Trophoblast cell (in vitro differentiated cells and primary cell): ENCODE results near the gene TNFAIP8L3.
"Not testable (repeated sequence)": the region's sequence is repeated elsewhere in the genome, so short reads cannot be mapped to it uniquely, and the experiment has no call there.

Experiments used
- DNase-seq, 2 donors: peaks; one replicate each; pipeline ENCODE4 v3.0.0-alpha.2; 2016
- H2AFZ ChIP-seq: 2 replicates; pipeline ENCODE4 v1.6.1; 2013; ENCODE audit warnings: low read length, moderate library complexity, mild to moderate bottlenecking; ENCODE audit not compliant: insufficient read depth, poor library complexity
- H2AK5ac ChIP-seq: 2 replicates; pipeline ENCODE4 v1.6.1; 2013; ENCODE audit warnings: mild to moderate bottlenecking, low read length
- H2BK120ac ChIP-seq: 2 replicates; pipeline ENCODE4 v1.6.1; 2013; ENCODE audit warnings: low read length, mild to moderate bottlenecking, moderate library complexity; ENCODE audit not compliant: insufficient read depth, poor library complexity
- H2BK12ac ChIP-seq: 2 replicates; pipeline ENCODE4 v1.6.1; 2013; ENCODE audit warnings: mild to moderate bottlenecking, low read length, moderate library complexity
- H2BK5ac ChIP-seq: 2 replicates; pipeline ENCODE4 v1.6.1; 2013; ENCODE audit warnings: low read length, low read depth, moderate library complexity, mild to moderate bottlenecking; ENCODE audit not compliant: poor library complexity
- H3K14ac ChIP-seq: 2 replicates; pipeline ENCODE4 v1.6.1; 2013; ENCODE audit warnings: mild to moderate bottlenecking, low read length
- H3K18ac ChIP-seq: 2 replicates; pipeline ENCODE4 v1.6.1; 2013; ENCODE audit warnings: mild to moderate bottlenecking, low read length
- H3K23ac ChIP-seq: 2 replicates; pipeline ENCODE4 v1.6.1; 2013; ENCODE audit warnings: low read length
- H3K27ac ChIP-seq: 2 replicates; pipeline ENCODE4 v1.5.1; 2013; ENCODE audit warnings: low read depth, mild to moderate bottlenecking, inconsistent platforms, low read length, moderate library complexity
- H3K27me3 ChIP-seq: 2 replicates; pipeline ENCODE4 v1.6.1; 2013; ENCODE audit warnings: inconsistent platforms, mild to moderate bottlenecking, low read length, moderate library complexity; ENCODE audit not compliant: insufficient read depth
- H3K36me3 ChIP-seq, 2 experiments: 1 replicate in 1 of 2; 2 replicates in 1 of 2; pipeline ENCODE4 v1.6.1; 2013; ENCODE audit warnings: low read length in 2 of 2, mild to moderate bottlenecking in 2 of 2, moderate library complexity in 1 of 2; ENCODE audit not compliant: insufficient read depth in 2 of 2, control insufficient read depth in 1 of 2
- H3K4ac ChIP-seq: 2 replicates; pipeline ENCODE4 v1.6.1; 2013; ENCODE audit warnings: low read depth, mild to moderate bottlenecking, low read length, moderate library complexity
- H3K4me1 ChIP-seq, 2 experiments: 1 replicate in 1 of 2; 2 replicates in 1 of 2; pipeline ENCODE4 v1.6.1; 2013; ENCODE audit warnings: low read length in 2 of 2, mild to moderate bottlenecking in 2 of 2, moderate library complexity in 1 of 2; ENCODE audit not compliant: insufficient read depth in 2 of 2, control insufficient read depth in 1 of 2
- H3K4me2 ChIP-seq: 2 replicates; pipeline ENCODE4 v1.6.1; 2013; ENCODE audit warnings: inconsistent platforms, mild to moderate bottlenecking, low read length, moderate library complexity
- H3K4me3 ChIP-seq: 2 replicates; pipeline ENCODE4 v1.5.1; 2013; ENCODE audit warnings: mild to moderate bottlenecking, low read depth, low read length, inconsistent platforms
- H3K79me1 ChIP-seq: one replicate; pipeline ENCODE4 v1.6.1; 2013; ENCODE audit warnings: low read length
- H3K79me2 ChIP-seq: 2 replicates; pipeline ENCODE4 v1.6.1; 2013; ENCODE audit warnings: low read length, mild to moderate bottlenecking; ENCODE audit not compliant: control insufficient read depth, insufficient read depth, poor library complexity
- H3K9ac ChIP-seq: 2 replicates; pipeline ENCODE4 v1.6.1; 2013; ENCODE audit warnings: mild to moderate bottlenecking, low read length
- H3K9me3 ChIP-seq: 2 replicates; pipeline ENCODE4 v1.6.1; 2013; ENCODE audit warnings: low read depth, mild to moderate bottlenecking, control low read depth, inconsistent platforms, low read length; ENCODE audit not compliant: insufficient read depth
- H4K12ac ChIP-seq: 2 replicates; pipeline ENCODE4 v1.6.1; 2013; ENCODE audit warnings: low read depth, mild to moderate bottlenecking, low read length, moderate library complexity
- H4K8ac ChIP-seq: 2 replicates; pipeline ENCODE4 v1.6.1; 2013; ENCODE audit warnings: low read depth, mild to moderate bottlenecking, low read length, moderate library complexity
- H4K91ac ChIP-seq: one replicate; pipeline ENCODE4 v1.6.1; 2013; ENCODE audit warnings: low read depth, mild to moderate bottlenecking, low read length, moderate library complexity
- WGBS: extraction: QIAGEN DNeasy Blood & Tissue Kit; methylation state at CpG from one replicate; pipeline ENCODE4 v1.1.7; 2013; ENCODE audit warnings: missing lambda C conversion rate; ENCODE audit not compliant: insufficient read length, insufficient coverage; ENCODE audit errors: extremely low coverage; 5-methylcytosine and 5-hydroxymethylcytosine counted together

TNFAIP8L3 gene

DNA sequence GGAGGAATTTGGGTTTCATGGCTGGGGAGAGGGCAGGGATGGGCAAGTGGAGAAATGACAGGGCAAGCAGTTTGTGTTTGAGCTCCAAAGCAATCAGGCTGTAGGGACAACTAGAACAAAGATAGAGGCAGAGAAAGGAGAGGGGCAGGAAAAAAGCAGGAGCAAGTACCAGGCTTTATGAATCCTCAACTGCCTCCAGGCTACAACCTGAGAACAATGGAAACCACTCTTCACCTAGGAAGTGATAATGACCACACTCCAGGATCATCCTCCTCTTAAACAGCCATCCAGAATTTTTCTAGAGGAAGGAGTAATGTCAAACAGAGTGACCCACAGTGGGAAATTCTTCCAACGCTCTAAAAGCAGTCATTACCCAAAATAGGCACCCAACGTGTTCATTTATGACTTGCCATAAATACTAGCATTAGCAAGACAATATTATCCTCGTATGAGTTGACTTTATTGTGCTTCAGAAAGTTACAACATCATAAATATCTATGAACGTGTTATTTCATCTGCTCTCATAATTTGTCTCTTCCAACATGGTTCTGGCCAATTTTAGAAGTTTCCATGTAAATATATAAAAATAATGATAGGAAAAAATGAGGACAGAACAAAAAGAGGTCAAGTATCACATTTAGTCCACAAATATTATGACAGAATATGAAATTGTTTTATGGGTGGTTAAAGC, 50.5 kb downstream of the TNFAIP8L3 start:
- H3K9ac ChIP-seq, result no peak overlapping the region
- H2AFZ ChIP-seq, result no peak overlapping the region
- DNase-seq, result no peak
- no peaks in the 10 kb centered on the region for H3K79me1 ChIP-seq
- H3K4me2 ChIP-seq, result no peak overlapping the region
- no peaks in the 10 kb centered on the region for H3K27me3 ChIP-seq
- no peak overlapping the region for H3K23ac ChIP-seq
- no peak overlapping the region for H4K8ac ChIP-seq
- no peak overlapping the region for H3K18ac ChIP-seq
- no peaks in the 10 kb centered on the region for H3K36me3 ChIP-seq
- H4K91ac ChIP-seq, result no peak overlapping the region
- no peak overlapping the region for H3K4me3 ChIP-seq
- H2BK5ac ChIP-seq, result no peak overlapping the region
- WGBS, result no CpG with 5 or more reads among the region's 4 CpGs
- H4K12ac ChIP-seq, result no peak overlapping the region
- H3K79me2 ChIP-seq, result no peaks in the 10 kb centered on the region
- no peak overlapping the region for H3K14ac ChIP-seq
- H2BK12ac ChIP-seq, result no peak overlapping the region
- peaks cover 0 to 3% of the 10 kb centered on the region in 2 experiments for H3K4me1 ChIP-seq
- H2AK5ac ChIP-seq, result no peak overlapping the region
- no peak overlapping the region for H3K27ac ChIP-seq
- no peak overlapping the region for H3K4ac ChIP-seq
- no peaks in the 10 kb centered on the region for H3K9me3 ChIP-seq
- H2BK120ac ChIP-seq, result no peak overlapping the region

DNA sequence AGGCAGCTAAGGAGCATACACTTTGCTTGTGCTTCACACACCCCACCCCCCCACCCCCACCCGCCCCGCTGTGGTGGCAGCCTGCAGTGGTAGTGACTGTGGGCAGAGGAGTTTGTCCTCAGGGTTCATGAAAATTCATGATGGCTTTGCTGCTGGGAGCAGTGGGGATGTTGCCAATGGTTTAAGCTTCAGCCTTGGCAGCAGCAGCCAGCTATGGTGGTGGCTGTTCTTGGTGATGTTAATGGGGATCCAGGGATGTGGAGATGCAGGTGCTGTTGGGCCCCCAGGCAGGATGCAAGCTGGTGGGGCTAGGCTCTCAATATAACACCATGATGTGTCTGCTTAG, 55.8 kb downstream of the TNFAIP8L3 start:
- no peak overlapping the region for H3K18ac ChIP-seq
- whole genome bisulfite sequencing, result no CpG with 5 or more reads among the region's 2 CpGs
- DNase-seq, result no peak

GRCh38 chr15:51038162-51038973, 56.3 kb downstream of the TNFAIP8L3 start:
- Histone ChIP-seq H2BK12ac (no peak overlapping the region), H2AFZ (no peak overlapping the region), H3K4me2 (no peak overlapping the region), H3K79me1 (no peaks in the 10 kb centered on the region), H2BK5ac (no peak overlapping the region), H3K14ac (no peak overlapping the region), H3K9me3 (no peaks in the 10 kb centered on the region), H4K91ac (no peak overlapping the region), H3K4me3 (peak overlapping the region; percentile 7), H4K8ac (no peak overlapping the region), H3K27ac (no peak overlapping the region), H3K23ac (no peak overlapping the region), H4K12ac (no peak overlapping the region), H3K4ac (no peak overlapping the region), H3K27me3 (no peaks in the 10 kb centered on the region), H3K18ac (no peak overlapping the region), H2AK5ac (no peak overlapping the region), H3K36me3 (no peaks in the 10 kb centered on the region), H3K4me1 (no peaks in the 10 kb centered on the region), H3K9ac (no peak overlapping the region), H3K79me2 (no peaks in the 10 kb centered on the region), H2BK120ac (no peak overlapping the region)
- no CpG with 5 or more reads among the region's 7 CpGs for WGBS
- DNase-seq, result peak; percentile 40 to 49

More for the DNA sequence above, 55.8 kb downstream of the TNFAIP8L3 start:
- H3K4me1 ChIP-seq, result peaks cover 0 to 2% of the 10 kb centered on the region in 2 experiments
- H3K4me3 ChIP-seq, result no peak overlapping the region
- no peak overlapping the region for H3K9ac ChIP-seq
- H2AFZ ChIP-seq, result no peak overlapping the region
- H2AK5ac ChIP-seq, result no peak overlapping the region
- H3K9me3 ChIP-seq, result no peaks in the 10 kb centered on the region
- no peaks in the 10 kb centered on the region for H3K36me3 ChIP-seq
- no peaks in the 10 kb centered on the region for H3K27me3 ChIP-seq
- H3K27ac ChIP-seq, result no peak overlapping the region
- no peaks in the 10 kb centered on the region for H3K79me2 ChIP-seq
- H2BK120ac ChIP-seq, result no peak overlapping the region
- H2BK12ac ChIP-seq, result no peak overlapping the region
- H3K79me1 ChIP-seq, result no peaks in the 10 kb centered on the region
- no peak overlapping the region for H3K4ac ChIP-seq
- no peak overlapping the region for H2BK5ac ChIP-seq
- H4K8ac ChIP-seq, result no peak overlapping the region
- no peak overlapping the region for H4K12ac ChIP-seq
- no peak overlapping the region for H3K14ac ChIP-seq
- no peak overlapping the region for H4K91ac ChIP-seq
- H3K23ac ChIP-seq, result no peak overlapping the region
- H3K4me2 ChIP-seq, result no peak overlapping the region

DNA sequence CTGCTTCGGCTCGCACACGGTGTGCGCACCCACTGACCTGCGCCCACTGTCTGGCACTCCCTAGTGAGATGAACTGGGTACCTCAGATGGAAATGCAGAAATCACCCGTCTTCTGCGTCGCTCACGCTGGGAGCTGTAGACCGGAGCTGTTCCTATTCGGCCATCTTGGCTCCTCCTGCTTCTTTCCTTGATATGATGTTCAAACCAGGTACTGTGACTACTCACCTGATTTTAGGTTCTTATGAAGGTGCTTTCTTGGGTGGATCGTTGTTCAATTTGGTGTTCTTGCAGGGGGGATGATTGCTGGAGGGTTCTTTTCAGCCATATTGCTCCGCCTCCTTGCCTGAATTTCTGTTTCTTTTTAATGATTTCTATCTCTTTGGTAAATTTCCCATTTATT, 57.2 kb downstream of the TNFAIP8L3 start:
- not testable (repeated sequence) for H3K14ac ChIP-seq, H3K36me3 ChIP-seq, H3K23ac ChIP-seq, H3K4me1 ChIP-seq, H3K4me2 ChIP-seq, H4K91ac ChIP-seq, H4K8ac ChIP-seq, H3K27ac ChIP-seq, H2BK120ac ChIP-seq, H2BK12ac ChIP-seq, H3K79me1 ChIP-seq, H2BK5ac ChIP-seq, H3K4ac ChIP-seq, H3K18ac ChIP-seq, H3K79me2 ChIP-seq, H4K12ac ChIP-seq, H3K4me3 ChIP-seq, H3K9me3 ChIP-seq, H2AFZ ChIP-seq, H3K9ac ChIP-seq, H2AK5ac ChIP-seq, H3K27me3 ChIP-seq
- WGBS, result no CpG with 5 or more reads among the region's 13 CpGs
- peak in 1 of 2 donors; percentile 12 for DNase-seq
